GM18951 (cell line): ENCODE results near the gene IGF2.

ENCODE experiments used
- POLR2A ChIP-seq: IDR thresholded peaks from 4 replicates; pipeline ENCODE4 v1.6.1; 2011; ENCODE audit warnings: mild to moderate bottlenecking; ENCODE audit not compliant: insufficient read length, insufficient read depth; ENCODE audit errors: extremely low read depth
- in situ Hi-C: fragments of 300-500 bp; cut with MboI; formaldehyde crosslinking; loops from one replicate; pipeline ENCODE4 v1.12.0; 2022; ENCODE audit warnings: low sequenced_read_pairs, mixed read lengths, inconsistent platforms; ENCODE audit not compliant: unreplicated experiment

Gene IGF2

GRCh38 chr11:2088746-2089535, 50.2 kb downstream of the IGF2 start:
- no peak for TF ChIP-seq POLR2A
- in situ Hi-C loops = no loop called here

GRCh38 chr11:2088284-2088683, 50.9 kb downstream of the IGF2 start:
- in situ Hi-C loops = no loop called here

GRCh38 chr11:2086239-2087040, 52.7 kb downstream of the IGF2 start:
- TF ChIP-seq POLR2A = no peak
- in situ Hi-C loops = no loop called here

More at GRCh38 chr11:2088284-2088683, 50.9 kb downstream of the IGF2 start:
- TF ChIP-seq POLR2A = no peak

- no peak for TF ChIP-seq POLR2A
- in situ Hi-C loops = no loop called here
Measured at GRCh38 chr11:2085251-2086066, 53.7 kb downstream of the IGF2 start.

- in situ Hi-C loops = no loop called here
- TF ChIP-seq POLR2A = no peak
Measured at GRCh38 chr11:2084721-2085120, 54.5 kb downstream of the IGF2 start.
